Kidney tubule cell (primary cell): ENCODE results near the gene UST.

Experiments used
- DNase-seq: peaks from one replicate; pipeline ENCODE4 v3.0.0-alpha.2; 2018; ENCODE audit warnings: low spot score

The UST gene

GRCh38 chr6:149125309-149125708, 378.5 kb downstream of the UST start:
- no peak for DNase-seq
